ENCODE results near the gene METTL26. TPM values are rescaled to one million over a fixed set of nuclear protein-coding genes. Genes with fewer than 3 reads are reported as not detected.
A peak's percentile ranks its signal among the peaks of the same experiment; 100 is the strongest.

Gene METTL26
- total RNA-seq, 4 donors from 2014 or later: 147 to 204 (median 176) TPM

DNA sequence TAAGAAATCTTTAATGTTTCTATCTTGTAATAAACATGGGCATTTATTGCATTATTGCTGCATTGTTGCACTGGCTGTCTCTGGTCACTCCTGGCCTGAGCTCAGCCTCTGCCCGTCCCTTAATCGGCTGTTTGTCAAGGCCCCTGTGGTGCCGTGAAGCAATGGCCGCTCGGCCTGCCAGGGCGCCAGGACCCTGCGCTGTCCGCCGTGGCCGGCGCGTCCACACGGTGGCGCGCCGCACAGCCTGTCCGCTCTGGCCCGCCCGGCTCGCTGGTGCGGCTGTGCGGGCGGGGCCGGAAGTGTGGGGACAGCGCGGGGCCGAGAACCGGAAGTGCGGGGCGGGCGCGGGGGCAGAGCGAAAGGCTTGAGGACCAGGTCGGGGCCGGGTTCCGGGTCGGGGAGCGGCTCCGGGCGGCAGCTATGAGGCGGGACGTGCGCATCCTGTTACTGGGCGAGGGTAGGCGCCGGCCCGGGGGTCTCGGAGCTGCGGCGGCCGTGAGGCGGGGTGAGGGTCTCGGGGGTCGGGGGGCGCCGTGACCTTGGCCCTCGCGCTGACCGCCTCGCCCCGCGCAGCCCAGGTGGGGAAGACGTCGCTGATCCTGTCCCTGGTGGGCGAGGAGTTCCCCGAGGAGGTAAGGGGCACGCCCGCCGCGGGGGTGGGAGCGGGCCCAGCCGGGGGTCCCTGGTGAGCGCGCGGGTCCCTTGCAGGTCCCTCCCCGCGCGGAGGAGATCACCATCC is 31.8 kb upstream of the METTL26 start, which contains the start of gene RHOT2:
Gene RHOT2, plus strand, starts transcription at position 353 of the 739 bp plus-strand sequence. Its CDS starts 68 bp downstream, at position 421.
- Histone ChIP-seq H3K4me1 (peaks cover 3 to 29% (median 12%) of the 10 kb centered on the region in 4 donors), H3K36me3 (peaks cover 0 to 40% (median 4%) of the 10 kb centered on the region in 3 donors), H3K27me3 (no peaks in the 10 kb centered on the region), H3K27ac (peak within 1 kb of the TSS; percentile 86 to 97 (median 94)), H3K9me3 (no peaks in the 10 kb centered on the region), H3K4me3 (peak within 1 kb of the TSS; percentile 91 to 99 (median 96))
- TF ChIP-seq POLR2A (IDR thresholded peaks at IDR 0.05) (peak; percentile 30 to 72), EP300 (IDR thresholded peaks at IDR 0.05) (peak in 1 of 2 donors; percentile 77)
- TF ChIP-seq, protein P1, sequence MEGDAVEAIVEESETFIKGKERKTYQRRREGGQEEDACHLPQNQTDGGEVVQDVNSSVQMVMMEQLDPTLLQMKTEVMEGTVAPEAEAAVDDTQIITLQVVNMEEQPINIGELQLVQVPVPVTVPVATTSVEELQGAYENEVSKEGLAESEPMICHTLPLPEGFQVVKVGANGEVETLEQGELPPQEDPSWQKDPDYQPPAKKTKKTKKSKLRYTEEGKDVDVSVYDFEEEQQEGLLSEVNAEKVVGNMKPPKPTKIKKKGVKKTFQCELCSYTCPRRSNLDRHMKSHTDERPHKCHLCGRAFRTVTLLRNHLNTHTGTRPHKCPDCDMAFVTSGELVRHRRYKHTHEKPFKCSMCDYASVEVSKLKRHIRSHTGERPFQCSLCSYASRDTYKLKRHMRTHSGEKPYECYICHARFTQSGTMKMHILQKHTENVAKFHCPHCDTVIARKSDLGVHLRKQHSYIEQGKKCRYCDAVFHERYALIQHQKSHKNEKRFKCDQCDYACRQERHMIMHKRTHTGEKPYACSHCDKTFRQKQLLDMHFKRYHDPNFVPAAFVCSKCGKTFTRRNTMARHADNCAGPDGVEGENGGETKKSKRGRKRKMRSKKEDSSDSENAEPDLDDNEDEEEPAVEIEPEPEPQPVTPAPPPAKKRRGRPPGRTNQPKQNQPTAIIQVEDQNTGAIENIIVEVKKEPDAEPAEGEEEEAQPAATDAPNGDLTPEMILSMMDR (IDR thresholded peaks at IDR 0.05): peak; percentile 90 to 99 (median 95)
- DNase-seq (ENCODE audit: low spot score in 2 of 2): peak; percentile 82 to 90
- 0% methylated on average over 32 to 44 of the region's 78 CpGs for WGBS, 2 donors

DNA sequence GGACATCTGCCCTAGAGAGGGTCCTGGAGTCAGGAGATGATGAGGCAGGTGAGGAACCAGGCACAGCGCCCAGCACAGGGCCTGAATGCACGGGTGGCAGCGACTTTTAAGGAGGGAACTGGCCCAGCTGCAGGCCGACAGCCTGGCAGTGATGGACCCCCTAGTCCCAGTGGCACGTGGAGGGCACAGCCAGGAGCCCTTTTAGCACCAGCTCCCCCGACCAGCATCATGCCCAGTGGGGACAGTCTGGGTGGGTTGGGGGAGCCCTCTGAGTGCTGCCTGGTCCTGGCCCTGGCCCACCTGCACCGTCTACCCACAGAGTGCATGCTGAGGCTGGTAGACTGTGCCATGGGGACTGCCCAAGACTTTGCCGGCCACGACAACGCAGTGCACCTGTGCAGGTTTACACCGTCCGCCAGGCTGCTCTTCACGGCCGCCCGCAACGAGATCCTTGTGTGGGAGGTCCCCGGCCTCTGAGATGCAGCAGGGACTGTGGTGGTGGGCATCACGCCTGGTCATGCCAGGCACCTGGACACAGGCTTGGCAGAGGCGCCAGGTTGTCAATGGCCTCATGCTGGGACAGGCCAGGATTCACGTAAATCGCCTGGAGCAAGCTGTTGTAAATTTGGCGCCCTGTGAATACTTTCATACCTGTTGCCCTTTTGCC is 31.1 kb upstream of the METTL26 start:
- H3K36me3 ChIP-seq: peaks cover 0 to 33% (median 4%) of the 10 kb centered on the region in 3 donors
- H3K4me1 ChIP-seq: peaks cover 3 to 29% (median 12%) of the 10 kb centered on the region in 4 donors
- H3K9me3 ChIP-seq: no peaks in the 10 kb centered on the region
- TF ChIP-seq POLR2A (IDR thresholded peaks at IDR 0.05): no peak
- TF ChIP-seq, protein P1 (IDR thresholded peaks at IDR 0.05): no peak
- no peak for TF ChIP-seq EP300 (IDR thresholded peaks at IDR 0.05)
- DNase-seq (ENCODE audit: low spot score in 2 of 2): no peak
- H3K27me3 ChIP-seq: no peaks in the 10 kb centered on the region
- peak overlapping the region; percentile 86 to 97 (median 94) for H3K27ac ChIP-seq
- 82 to 90% methylated on average over 14 to 21 of the region's 22 CpGs for WGBS, 2 donors
- H3K4me3 ChIP-seq: peak overlapping the region in 1 of 4 donors; percentile 91

DNA sequence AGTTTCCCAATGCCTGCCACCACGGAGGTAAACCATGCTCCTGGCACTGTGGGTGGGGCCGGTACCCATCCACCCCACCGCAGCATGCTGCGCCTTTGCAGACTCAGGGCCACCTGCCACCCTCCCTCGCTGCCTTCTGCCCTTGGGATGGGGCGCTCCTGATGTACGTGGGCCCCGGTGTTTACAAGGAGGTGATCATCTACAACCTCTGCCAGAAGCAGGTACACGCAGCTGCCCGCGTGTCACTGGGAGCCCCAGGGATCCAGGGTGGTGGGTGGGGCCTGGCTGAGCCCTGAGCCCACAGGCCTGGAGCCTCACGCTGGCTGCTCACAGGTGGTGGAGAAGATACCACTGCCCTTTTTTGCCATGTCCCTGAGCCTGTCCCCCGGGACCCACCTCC is 30.5 kb upstream of the METTL26 start:
- Histone ChIP-seq H3K4me1 (peaks cover 3 to 29% (median 14%) of the 10 kb centered on the region in 4 donors), H3K36me3 (peaks cover 0 to 27% (median 4%) of the 10 kb centered on the region in 3 donors)
- 81 to 93% methylated on average over 13 of the region's 13 CpGs for WGBS, 2 donors

DNA sequence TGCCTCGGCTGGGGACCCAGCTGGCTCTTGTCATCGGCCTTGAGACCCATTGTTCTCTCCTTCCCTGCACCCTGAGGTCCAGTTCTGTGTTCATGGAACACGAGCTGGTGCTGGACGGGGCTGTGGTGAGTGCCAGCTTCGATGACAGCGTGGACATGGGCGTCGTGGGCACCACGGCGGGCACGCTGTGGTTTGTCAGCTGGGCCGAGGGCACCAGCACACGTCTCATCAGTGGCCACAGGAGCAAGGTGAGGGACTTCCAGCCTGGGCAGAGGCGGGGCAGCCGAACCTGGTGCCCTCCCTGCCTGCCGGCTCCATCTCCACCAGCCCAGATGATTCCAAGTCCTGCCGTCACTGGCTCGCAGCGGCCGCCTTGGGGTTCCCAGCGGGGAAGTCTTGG is 26.5 kb upstream of the METTL26 start:
- Histone ChIP-seq H3K27ac (no peak overlapping the region), H3K36me3 (peaks cover 0 to 21% (median 0%) of the 10 kb centered on the region in 3 donors), H3K4me3 (no peak overlapping the region), H3K4me1 (peaks cover 0 to 23% (median 18%) of the 10 kb centered on the region in 4 donors), H3K27me3 (no peaks in the 10 kb centered on the region), H3K9me3 (no peaks in the 10 kb centered on the region)
- TF ChIP-seq EP300 (IDR thresholded peaks at IDR 0.05) (no peak), POLR2A (IDR thresholded peaks at IDR 0.05) (no peak)
- TF ChIP-seq, protein P1 (IDR thresholded peaks at IDR 0.05): no peak
- no peak for DNase-seq (ENCODE audit: low spot score in 2 of 2)
- WGBS, 2 donors: 93 to 98% methylated on average over 9 to 21 of the region's 21 CpGs

More for the DNA sequence above, 30.5 kb upstream of the METTL26 start:
- no peak overlapping the region for H3K27ac ChIP-seq
- no peaks in the 10 kb centered on the region for H3K9me3 ChIP-seq
- no peak for DNase-seq (ENCODE audit: low spot score in 2 of 2)
- H3K27me3 ChIP-seq: no peaks in the 10 kb centered on the region
- H3K4me3 ChIP-seq: no peak overlapping the region
- no peak for TF ChIP-seq POLR2A (IDR thresholded peaks at IDR 0.05)
- TF ChIP-seq, protein P1 (IDR thresholded peaks at IDR 0.05): no peak
- no peak for TF ChIP-seq EP300 (IDR thresholded peaks at IDR 0.05)
